Measurements from ENCODE around the gene TVP23A. TPM values are rescaled to one million over a fixed set of nuclear protein-coding genes. Genes with fewer than 3 reads are reported as not detected.
A peak's percentile ranks its signal among the peaks of the same experiment; 100 is the strongest.

TVP23A gene
- total and polyA plus RNA-seq, 2 donors (not counting 1 experiment from before 2014, with no cell fraction given) = 0.37 to 3.2 TPM

DNA sequence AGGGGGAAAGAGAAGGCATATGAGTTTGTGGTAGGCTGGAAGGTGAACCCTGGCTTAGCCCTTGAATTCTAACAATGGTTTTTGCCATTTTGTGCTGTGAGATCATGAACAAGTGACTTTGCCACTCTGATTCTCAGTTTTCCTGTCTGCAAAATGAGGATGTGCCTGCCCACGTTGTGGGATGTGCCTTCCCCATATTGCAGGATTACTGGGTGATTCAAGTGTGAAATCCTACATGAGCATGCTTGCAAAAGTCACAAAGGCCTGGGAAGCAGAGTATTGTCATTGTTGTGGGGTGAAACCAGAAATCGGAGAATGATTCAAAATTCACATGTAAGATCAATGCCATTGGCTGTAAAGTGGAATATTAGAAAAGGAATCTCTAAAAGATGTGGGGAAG lies 28.6 kb upstream of the TVP23A start:
- intact Hi-C loops (cut with micrococcal nuclease) = no loop called here
- Mint-ChIP-seq H3K4me3 (peak overlapping the region; percentile 8), H3K4me1 (peaks cover 58% of the 10 kb centered on the region), H3K9me3 (ENCODE audit: insufficient read depth) (no peaks in the 10 kb centered on the region), H3K27me3 (no peaks in the 10 kb centered on the region), H3K27ac (peak overlapping the region; percentile 78)
- ChIA-PET POLR2A (no interaction called here), CTCF (no interaction called here)
- Histone ChIP-seq H2AFZ (ENCODE audit: insufficient read depth, low read depth, low read length, poor library complexity, severe bottlenecking) (no peak overlapping the region), H3K4me2 (replicated peaks; ENCODE audit: low read depth, low read length, poor library complexity, severe bottlenecking) (peak overlapping the region; percentile 45), H3K9me3 (ENCODE audit: control extremely low read depth in 1 of 3, control insufficient read depth in 2 of 3, insufficient read depth in 1 of 3, low read length in 2 of 3) (no peaks in the 10 kb centered on the region), H3K36me3 (replicated peaks in 1 of 2; ENCODE audit: control extremely low read depth in 1 of 2, control insufficient read depth in 1 of 2, extremely low read depth in 1 of 2, insufficient read depth in 2 of 2, low read length in 1 of 2) (no peaks in the 10 kb centered on the region), H3K4me3 (ENCODE audit: control extremely low read depth in 1 of 5, extremely low read depth in 1 of 5, insufficient read depth in 1 of 5, low read depth in 2 of 5, low read length in 4 of 5) (peak overlapping the region in 1 of 5 experiments; percentile 7), H3K27ac (ENCODE audit: low read length in 2 of 2) (no peak overlapping the region), H3K4me1 (ENCODE audit: control insufficient read depth in 2 of 2, insufficient read depth in 2 of 2, low read length in 2 of 2) (peaks cover 25 to 42% of the 10 kb centered on the region in 2 donors), H3K79me2 (ENCODE audit: control insufficient read depth, insufficient read depth, low read length) (no peaks in the 10 kb centered on the region), H3K27me3 (replicated peaks in 1 of 4; ENCODE audit: control extremely low read depth in 1 of 4, control insufficient read depth in 3 of 4, insufficient read depth in 4 of 4, low read length in 3 of 4) (no peaks in the 10 kb centered on the region), H3K9ac (ENCODE audit: low read length) (no peak overlapping the region), H4K20me1 (ENCODE audit: control insufficient read depth, insufficient read depth, low read length, poor library complexity, severe bottlenecking) (no peaks in the 10 kb centered on the region)
- no peak for DNase-seq
- no peak for ATAC-seq (ENCODE audit: low read depth)
- WGBS (ENCODE audit: insufficient coverage) = 50% methylated on average over 2 of the region's 2 CpGs
- TF ChIP-seq, protein P1, sequence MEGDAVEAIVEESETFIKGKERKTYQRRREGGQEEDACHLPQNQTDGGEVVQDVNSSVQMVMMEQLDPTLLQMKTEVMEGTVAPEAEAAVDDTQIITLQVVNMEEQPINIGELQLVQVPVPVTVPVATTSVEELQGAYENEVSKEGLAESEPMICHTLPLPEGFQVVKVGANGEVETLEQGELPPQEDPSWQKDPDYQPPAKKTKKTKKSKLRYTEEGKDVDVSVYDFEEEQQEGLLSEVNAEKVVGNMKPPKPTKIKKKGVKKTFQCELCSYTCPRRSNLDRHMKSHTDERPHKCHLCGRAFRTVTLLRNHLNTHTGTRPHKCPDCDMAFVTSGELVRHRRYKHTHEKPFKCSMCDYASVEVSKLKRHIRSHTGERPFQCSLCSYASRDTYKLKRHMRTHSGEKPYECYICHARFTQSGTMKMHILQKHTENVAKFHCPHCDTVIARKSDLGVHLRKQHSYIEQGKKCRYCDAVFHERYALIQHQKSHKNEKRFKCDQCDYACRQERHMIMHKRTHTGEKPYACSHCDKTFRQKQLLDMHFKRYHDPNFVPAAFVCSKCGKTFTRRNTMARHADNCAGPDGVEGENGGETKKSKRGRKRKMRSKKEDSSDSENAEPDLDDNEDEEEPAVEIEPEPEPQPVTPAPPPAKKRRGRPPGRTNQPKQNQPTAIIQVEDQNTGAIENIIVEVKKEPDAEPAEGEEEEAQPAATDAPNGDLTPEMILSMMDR (IDR thresholded peaks at IDR 0.05) = no peak
- no peak for TF ChIP-seq EZH2 (IDR thresholded peaks at IDR 0.05; ENCODE audit: borderline replicate concordance, insufficient read depth, low read depth, low read length, poor library complexity, severe bottlenecking)

DNA sequence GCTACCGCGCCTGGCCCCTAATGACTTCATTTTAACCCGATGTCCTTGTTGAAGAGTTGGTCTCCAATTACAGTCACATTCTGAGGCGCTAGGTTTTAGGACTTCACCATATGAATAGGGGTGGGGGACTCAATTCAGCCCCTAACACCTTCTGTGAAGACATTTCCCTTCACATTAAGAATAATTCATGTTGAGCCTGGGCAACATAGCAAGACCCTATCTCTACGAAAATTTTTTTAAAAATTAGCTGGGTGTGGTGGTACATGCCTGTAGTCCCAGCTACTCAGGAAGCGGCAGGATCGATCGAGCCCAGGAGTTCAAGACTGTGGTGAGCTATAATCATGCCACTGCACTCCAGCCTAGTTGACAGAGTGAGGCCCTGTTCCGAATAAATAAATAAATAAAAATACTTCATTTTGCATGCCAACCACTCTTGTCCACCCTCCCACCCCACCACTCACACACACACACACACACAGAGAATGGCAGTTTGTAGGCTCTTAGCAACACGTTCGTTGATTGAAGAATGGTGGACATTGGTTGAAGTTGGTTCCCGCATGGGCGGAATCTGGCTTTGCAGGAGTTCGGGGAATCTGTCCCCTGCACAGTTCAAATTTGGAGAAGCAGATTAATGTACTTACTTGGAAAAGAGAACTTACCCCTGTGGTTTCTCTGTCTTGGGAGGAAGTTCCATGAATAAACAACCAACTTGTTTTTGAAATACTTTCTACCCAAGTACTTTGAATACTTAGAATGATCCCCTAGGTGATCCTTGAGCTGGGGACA lies 27.8 kb upstream of the TVP23A start:
- DNase-seq = no peak
- no peaks in the 10 kb centered on the region for H3K27me3 Mint-ChIP-seq
- H4K20me1 ChIP-seq (ENCODE audit: control insufficient read depth, insufficient read depth, low read length, poor library complexity, severe bottlenecking) = no peaks in the 10 kb centered on the region
- H3K9me3 ChIP-seq (ENCODE audit: control extremely low read depth in 1 of 3, control insufficient read depth in 2 of 3, insufficient read depth in 1 of 3, low read length in 2 of 3) = no peaks in the 10 kb centered on the region
- intact Hi-C loops (cut with micrococcal nuclease) = no loop called here
- peak overlapping the region in 1 of 5 experiments; percentile 7 for H3K4me3 ChIP-seq (ENCODE audit: control extremely low read depth in 1 of 5, extremely low read depth in 1 of 5, insufficient read depth in 1 of 5, low read depth in 2 of 5, low read length in 4 of 5)
- H2AFZ ChIP-seq (ENCODE audit: insufficient read depth, low read depth, low read length, poor library complexity, severe bottlenecking) = no peak overlapping the region
- H3K27ac Mint-ChIP-seq = peak overlapping the region; percentile 78
- peaks cover 22 to 39% of the 10 kb centered on the region in 2 donors for H3K4me1 ChIP-seq (ENCODE audit: control insufficient read depth in 2 of 2, insufficient read depth in 2 of 2, low read length in 2 of 2)
- no peaks in the 10 kb centered on the region for H3K36me3 ChIP-seq (replicated peaks in 1 of 2; ENCODE audit: control extremely low read depth in 1 of 2, control insufficient read depth in 1 of 2, extremely low read depth in 1 of 2, insufficient read depth in 2 of 2, low read length in 1 of 2)
- ChIA-PET CTCF (no interaction called here), POLR2A (interaction anchor here (0.6 kb wide), 1 partner anchor 12 kb away, joined by 3 read pairs; no protein-coding TSS in a partner anchor)
- TF ChIP-seq, protein P1 (IDR thresholded peaks at IDR 0.05) = no peak
- TF ChIP-seq EZH2 (IDR thresholded peaks at IDR 0.05; ENCODE audit: borderline replicate concordance, insufficient read depth, low read depth, low read length, poor library complexity, severe bottlenecking) = no peak
- peak overlapping the region; percentile 45 for H3K4me2 ChIP-seq (replicated peaks; ENCODE audit: low read depth, low read length, poor library complexity, severe bottlenecking)
- WGBS (ENCODE audit: insufficient coverage) = 93% methylated on average over 6 of the region's 14 CpGs
- H3K9ac ChIP-seq (ENCODE audit: low read length) = no peak overlapping the region
- H3K4me3 Mint-ChIP-seq = peak overlapping the region; percentile 8
- peaks cover 51% of the 10 kb centered on the region for H3K4me1 Mint-ChIP-seq
- ATAC-seq (ENCODE audit: low read depth) = no peak
- H3K9me3 Mint-ChIP-seq (ENCODE audit: insufficient read depth) = no peaks in the 10 kb centered on the region
- H3K79me2 ChIP-seq (ENCODE audit: control insufficient read depth, insufficient read depth, low read length) = no peaks in the 10 kb centered on the region
- no peak overlapping the region for H3K27ac ChIP-seq (ENCODE audit: low read length in 2 of 2)
- no peaks in the 10 kb centered on the region for H3K27me3 ChIP-seq (replicated peaks in 1 of 4; ENCODE audit: control extremely low read depth in 1 of 4, control insufficient read depth in 3 of 4, insufficient read depth in 4 of 4, low read length in 3 of 4)
